ENCODE results near the gene PPP6R2.
A peak's percentile ranks its signal among the peaks of the same experiment; 100 is the strongest.

PPP6R2 gene

DNA sequence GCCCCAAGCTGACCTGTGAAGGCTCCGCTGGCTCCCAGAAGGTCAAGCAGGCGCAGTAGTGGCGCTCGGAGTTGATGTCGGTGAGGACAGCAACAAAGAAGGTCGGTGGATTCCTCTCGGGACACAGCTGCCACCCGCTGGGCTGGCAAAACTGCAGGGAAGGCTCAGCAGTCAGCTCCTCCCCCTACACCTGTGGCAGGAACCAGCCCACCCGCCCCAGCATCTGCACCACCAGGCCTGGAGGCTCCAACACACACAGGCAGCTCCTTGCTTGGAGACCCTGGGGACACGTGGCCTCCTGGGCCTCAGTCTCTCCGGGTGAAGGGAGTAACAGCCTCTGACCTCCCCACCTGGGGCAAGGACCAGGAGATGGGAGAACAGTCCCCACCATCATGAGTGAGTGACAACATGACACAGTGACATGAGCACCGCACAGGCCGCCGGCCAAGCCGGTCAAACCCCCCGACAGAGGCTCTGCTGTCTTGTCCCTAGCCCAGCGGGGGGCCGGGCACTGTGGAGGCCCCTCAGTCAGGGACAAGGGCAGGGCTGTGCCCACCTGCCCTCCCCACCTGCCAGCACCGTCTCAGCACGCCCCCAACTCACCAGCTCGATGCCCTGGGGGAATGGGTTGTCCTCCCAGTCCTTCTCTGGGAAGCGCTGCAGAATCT lies 124.8 kb downstream of the PPP6R2 start:
- no peak for DNase-seq (ENCODE audit: low spot score)

- no peak for DNase-seq (ENCODE audit: low spot score)
These were observed 125.5 kb downstream of the PPP6R2 start for GRCh38 chr22:50468626-50469025.

GRCh38 chr22:50469377-50470305 lies 126.5 kb downstream of the PPP6R2 start:
- DNase-seq (ENCODE audit: low spot score), result peak; percentile 100

- DNase-seq (ENCODE audit: low spot score), result no peak
These were observed 127.4 kb downstream of the PPP6R2 start for GRCh38 chr22:50470491-50470890.

- no peak for DNase-seq (ENCODE audit: low spot score)
These were observed 128.2 kb downstream of the PPP6R2 start for GRCh38 chr22:50471197-50471847.

- no peak for DNase-seq (ENCODE audit: low spot score)
These were observed 128.8 kb downstream of the PPP6R2 start for GRCh38 chr22:50471962-50472361.

DNA sequence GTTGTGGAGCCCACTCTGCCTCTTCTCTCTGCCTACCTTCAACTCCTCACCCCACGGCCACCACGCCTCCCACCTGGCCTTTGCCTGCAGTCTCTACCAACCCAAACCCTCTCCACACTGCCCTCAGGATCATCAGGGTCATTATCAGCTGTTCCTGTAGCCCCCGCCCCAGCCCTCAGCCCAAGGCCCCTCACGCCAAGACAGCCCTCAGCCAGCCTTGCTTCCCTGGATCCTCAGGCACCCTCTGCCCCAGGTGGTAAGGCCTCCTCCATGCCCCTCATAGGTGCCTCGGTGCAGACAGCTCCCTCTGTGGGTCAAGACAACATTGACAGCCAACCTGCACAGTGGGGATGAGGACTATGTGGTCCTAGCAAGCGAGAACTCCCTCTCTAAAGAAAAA lies 130.0 kb downstream of the PPP6R2 start:
- peak; percentile 44 for DNase-seq (ENCODE audit: low spot score)

DNA sequence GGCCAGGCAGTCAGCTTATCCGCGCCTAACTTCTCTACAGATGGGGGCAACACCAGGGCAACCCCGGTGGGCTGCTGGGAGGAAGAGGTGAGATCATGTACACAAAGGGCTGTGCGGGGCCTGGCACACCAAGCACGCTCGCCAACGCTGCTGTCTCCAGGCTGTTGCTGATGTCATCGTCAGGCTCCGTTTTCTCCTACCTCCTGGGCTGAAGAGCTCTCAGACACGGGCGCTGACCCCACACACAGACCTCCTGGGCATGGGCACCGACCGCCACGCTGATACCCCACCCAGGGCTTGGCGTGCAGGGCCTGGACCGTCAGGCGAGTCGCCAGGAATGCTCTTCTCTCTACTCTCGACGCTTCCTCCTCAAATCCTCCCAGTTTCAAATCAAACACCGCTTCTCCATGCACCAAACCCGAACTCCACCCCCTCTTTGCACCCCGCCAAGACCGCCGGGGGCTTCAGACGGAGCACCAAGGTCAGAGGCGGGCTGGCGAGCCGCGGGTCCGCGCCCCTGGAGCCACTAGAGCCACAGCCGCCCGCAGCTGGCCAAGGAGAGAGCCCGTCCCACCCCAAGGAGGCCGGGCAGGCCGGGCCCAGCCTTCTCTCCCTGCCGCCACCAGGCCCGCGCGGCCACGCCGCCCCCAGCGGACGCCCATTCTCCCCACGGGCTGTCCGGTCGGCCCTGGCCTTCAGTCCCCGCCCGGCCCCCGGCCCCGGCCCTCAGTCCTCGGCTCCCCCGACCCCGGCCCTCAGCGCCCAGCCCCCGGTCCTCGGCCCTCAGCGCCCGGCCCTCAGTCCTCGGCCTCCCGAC lies 130.9 kb downstream of the PPP6R2 start:
- no peak for DNase-seq (ENCODE audit: low spot score)

DNA sequence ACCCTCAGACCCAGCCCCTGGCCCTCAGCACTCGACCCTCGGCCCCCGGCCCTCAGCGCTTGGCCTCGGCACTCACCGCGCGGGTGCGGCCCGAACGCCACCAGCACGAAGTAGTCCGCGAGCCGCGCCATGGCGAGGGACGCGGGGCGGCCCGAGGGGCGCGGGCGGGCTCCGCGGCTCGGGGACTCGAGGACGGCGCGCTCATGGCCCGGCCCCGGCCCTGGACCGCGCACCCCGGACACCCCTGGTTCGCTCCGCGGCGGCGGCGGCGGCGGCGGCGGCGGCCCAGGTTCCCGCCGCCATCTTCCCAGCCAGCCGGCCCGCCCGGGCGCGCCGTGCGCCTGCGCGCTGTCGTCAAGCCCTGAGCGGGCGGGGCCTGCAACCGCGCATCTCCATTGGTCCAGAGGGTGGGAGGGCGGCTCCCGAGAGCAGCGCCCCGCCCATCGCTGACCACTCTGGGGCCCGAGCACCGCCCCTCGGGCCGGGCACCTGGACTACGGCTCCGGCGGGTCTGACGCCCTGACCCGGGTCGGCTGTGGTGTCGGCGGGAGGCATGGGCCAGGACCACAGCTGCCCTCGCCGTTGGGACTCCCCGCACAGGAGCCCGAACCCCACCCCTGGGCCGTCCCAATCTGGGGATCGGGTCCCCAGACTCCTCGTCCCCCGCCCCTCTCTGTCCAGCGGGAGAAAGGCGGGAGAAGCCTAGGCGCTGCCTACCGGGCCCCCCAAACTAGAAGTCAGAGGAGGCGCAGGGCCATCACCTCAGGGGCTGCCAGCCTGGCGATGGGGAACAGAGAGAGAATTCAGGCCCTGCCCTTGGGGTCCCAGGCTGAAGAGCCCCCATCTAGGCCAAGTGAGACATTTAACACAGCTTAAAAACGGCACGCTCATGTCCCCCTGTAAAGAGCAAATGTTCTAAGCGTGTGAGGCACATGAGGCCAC lies 131.9 kb downstream of the PPP6R2 start, which contains the start of gene SBF1:
SBF1 (minus strand) TSS at position 326 of the 942 bp plus-strand sequence; CDS start at position 131, 195 bp downstream.
- peak; percentile 87 for DNase-seq (ENCODE audit: low spot score)

DNA sequence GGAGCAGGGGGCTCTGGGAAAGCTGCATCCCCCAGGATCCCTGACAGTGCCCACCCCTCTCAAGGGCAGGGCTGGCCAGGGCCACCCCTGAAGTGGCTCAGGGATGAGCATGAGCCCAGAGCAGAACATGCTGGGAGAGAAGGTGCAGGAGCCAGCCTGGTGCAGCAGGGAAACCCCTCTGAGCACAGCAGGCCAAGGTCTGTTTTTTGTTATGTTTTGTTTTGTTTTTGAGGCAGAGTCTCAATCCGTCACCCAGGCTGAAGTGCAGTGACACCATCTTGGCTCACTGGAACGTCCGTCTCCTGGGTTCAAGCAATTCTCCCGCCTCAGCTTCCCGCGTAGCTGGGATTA lies 132.5 kb downstream of the PPP6R2 start:
- no peak for DNase-seq (ENCODE audit: low spot score)

DNA sequence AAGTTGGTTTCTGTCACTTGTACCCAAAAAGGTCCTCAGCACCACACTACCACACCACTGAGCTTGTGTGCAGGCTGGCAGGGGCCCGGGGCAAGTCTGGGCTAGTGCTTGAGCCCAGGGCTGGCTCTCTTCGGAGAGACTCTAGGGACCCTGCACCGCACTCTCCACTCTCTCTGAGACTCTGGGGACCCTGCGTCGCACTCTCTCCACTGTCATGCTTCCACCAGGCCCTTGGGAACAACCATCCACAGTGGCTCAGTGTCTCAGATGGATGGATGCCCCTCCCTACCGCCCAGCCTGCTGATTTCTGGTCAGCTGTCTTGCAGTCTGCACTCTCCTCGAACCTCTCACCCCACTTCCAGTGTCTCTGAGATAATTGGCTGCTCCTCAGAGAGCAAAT lies 133.7 kb downstream of the PPP6R2 start:
- DNase-seq (ENCODE audit: low spot score), result no peak

DNA sequence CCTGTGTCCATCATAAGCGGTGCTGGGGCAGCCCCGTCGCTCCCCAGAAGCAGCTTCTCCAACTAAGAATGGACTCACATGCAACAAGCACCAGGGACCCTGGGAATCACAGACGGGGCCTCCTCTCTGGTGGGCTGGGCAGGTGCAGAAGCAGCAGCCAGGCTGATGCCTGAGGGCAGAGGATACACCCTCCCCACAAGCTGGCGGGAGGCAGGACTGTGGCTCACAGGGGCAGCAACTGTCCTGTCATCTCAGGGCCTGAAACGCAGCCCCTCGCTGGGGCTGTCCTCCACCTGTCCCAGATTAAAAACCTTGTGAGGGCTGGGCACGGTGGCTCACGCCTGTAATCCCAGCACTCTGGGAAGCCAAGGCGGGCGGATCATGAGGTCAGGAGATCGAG lies 134.8 kb downstream of the PPP6R2 start:
- no peak for DNase-seq (ENCODE audit: low spot score)

- DNase-seq (ENCODE audit: low spot score), result no peak
These were observed 136.6 kb downstream of the PPP6R2 start for GRCh38 chr22:50479721-50480120.

DNA sequence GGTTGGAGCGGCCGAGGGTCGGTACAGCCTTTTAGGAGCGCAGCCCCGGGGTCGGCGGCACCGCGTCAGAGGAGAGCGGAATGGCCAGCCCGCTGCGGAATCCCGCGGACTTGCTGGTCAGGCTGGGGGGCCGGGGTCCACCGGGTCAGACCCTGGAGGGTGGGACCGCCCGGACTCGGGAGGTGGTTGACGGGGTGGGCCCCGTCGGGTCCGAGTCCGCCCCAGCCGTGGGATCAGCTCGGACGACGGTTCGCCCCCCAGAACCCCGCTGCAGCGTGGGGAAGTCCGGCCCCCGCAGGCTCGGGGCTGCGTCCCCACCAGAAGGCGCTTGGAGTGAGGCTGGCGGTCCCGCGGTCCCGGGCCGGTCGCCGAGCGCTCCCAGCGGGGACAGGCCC lies 137.9 kb downstream of the PPP6R2 start:
- no peak for DNase-seq (ENCODE audit: low spot score)

DNA sequence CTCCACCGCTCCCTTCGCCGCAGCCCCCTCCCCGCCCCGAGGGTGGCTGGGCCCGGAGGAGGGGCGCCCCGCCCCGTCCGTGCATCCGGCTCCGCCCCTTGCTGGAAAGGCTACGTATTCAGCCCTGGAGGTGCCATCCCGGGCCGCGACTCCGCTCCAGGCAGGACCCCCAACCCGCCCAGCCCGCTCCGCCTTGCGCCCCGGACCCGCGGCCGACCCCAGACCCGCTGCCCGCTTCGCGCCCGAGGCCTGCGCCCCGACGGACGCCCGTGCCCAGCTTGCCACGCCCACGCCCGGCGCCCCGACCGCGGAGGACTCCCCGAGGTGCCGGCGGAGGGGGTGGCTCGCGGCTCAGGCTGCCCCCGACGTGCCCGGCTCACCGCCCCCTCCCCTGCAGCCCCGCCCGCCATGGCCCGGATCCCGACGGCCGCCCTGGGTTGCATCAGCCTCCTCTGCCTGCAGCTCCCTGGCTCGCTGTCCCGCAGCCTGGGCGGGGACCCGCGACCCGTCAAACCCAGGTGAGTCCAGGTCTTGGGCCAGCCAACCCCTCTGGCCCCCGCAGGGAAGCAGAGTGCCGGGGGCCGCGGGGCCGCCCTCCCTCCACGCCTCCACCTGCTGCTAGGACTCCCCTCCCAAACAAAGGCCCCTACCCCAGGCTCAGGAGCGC lies 138.4 kb downstream of the PPP6R2 start, which contains the start of gene ADM2:
ADM2 (plus strand) TSS at position 104 of the 667 bp plus-strand sequence; CDS start at position 409, 305 bp downstream.
- peak; percentile 62 for DNase-seq (ENCODE audit: low spot score)

DNA sequence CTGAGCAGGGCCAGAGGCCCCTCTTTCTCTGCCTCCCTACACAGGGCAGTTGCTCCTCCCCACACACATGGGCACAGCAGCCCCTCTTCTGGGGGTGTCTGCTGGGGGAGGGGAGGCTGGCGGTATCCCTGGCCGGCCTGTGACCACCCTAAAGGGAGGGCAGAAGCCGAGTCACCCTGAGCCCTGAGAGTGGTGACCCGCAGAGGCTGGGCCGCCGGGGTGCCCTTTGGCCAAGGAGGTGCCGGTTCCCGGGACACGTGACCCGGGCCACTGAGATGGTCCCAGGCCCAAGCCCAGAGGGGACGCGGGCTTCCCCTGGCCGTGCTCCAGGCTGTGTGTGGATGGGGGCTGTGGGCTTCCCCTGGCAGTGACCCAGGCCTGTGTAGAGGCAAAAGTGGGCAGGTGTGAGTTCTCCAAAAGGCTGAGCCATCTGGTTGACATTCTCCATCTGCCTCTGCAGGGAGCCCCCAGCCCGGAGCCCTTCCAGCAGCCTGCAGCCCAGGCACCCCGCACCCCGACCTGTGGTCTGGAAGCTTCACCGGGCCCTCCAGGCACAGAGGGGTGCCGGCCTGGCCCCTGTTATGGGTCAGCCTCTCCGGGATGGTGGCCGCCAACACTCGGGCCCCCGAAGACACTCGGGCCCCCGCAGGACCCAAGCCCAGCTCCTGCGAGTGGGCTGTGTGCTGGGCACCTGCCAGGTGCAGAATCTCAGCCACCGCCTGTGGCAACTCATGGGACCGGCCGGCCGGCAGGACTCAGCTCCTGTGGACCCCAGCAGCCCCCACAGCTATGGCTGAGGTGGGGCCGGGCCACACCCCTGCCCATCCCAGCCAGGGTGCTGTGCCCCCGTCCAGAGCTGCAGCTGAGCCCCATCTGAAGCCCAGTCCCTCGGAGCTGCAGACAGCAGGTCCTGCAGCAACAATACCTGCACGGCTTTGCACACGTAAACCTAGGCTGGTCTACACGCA lies 139.3 kb downstream of the PPP6R2 start:
- DNase-seq (ENCODE audit: low spot score), result no peak

GRCh38 chr22:50483106-50483505 lies 140.0 kb downstream of the PPP6R2 start:
- no peak for DNase-seq (ENCODE audit: low spot score)

DNA sequence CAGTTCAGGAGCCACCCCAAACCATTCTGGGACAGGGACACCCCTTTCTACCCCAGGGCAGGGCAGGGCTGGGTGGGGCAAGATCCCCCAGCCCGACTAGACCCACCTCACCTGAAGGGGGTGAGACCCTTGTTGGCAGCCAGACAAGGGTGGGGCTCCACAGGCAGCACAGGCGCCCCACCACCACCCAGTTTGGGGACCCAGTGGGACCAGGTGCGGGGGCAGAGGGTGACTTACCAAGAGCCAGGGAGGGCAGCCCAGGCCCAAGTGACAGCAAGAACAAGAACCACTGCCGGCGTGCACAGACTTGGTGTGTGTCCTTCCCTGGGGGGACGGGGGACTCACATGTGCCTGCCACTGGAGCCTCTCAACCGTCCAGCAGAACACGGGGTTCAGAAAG lies 140.4 kb downstream of the PPP6R2 start:
- DNase-seq (ENCODE audit: low spot score), result no peak

All from CD4-positive, alpha-beta T cell treated with Interleukin-6 at 100 ng/mL for 8 hours (primary cell).